GM21381 (cell line): ENCODE data around the gene RELN.
A peak's percentile ranks its signal among the peaks of the same experiment; 100 is the strongest.
"Not testable (repeated sequence)": the region's sequence is repeated elsewhere in the genome, so short reads cannot be mapped to it uniquely, and the experiment has no call there.

Source experiments
- ATAC-seq: cut with Tn5 transposase; IDR thresholded peaks from one replicate; pipeline ENCODE4 v1.9.1; 2021; ENCODE audit warnings: mild to moderate bottlenecking, moderate library complexity; ENCODE audit not compliant: unreplicated experiment

The RELN gene

GRCh38 chr7:103524042-103524907, 465.2 kb downstream of the RELN start:
- no peak for ATAC-seq

- ATAC-seq: no peak
These were observed 467.5 kb downstream of the RELN start for GRCh38 chr7:103521937-103522336.

- no peak for ATAC-seq
These were observed 484.8 kb downstream of the RELN start for GRCh38 chr7:103504505-103505135.

- ATAC-seq: no peak
These were observed 488.3 kb downstream of the RELN start for GRCh38 chr7:103501206-103501605.

- ATAC-seq: no peak
These were observed 489.5 kb downstream of the RELN start for GRCh38 chr7:103499976-103500375.

GRCh38 chr7:103487419-103487818, 502.0 kb downstream of the RELN start:
- ATAC-seq: no peak

- not testable (repeated sequence) for ATAC-seq
These were observed 502.6 kb downstream of the RELN start for GRCh38 chr7:103486873-103487272.

GRCh38 chr7:103480771-103481170, 508.7 kb downstream of the RELN start:
- no peak for ATAC-seq

- no peak for ATAC-seq
These were observed 514.5 kb downstream of the RELN start for GRCh38 chr7:103474956-103475355.

GRCh38 chr7:103469095-103469948, 520.1 kb downstream of the RELN start:
- ATAC-seq: no peak

GRCh38 chr7:103466814-103467213, 522.6 kb downstream of the RELN start:
- no peak for ATAC-seq

- ATAC-seq: no peak
These were observed 527.1 kb downstream of the RELN start for GRCh38 chr7:103462358-103462757.

GRCh38 chr7:103447073-103447960, 542.1 kb downstream of the RELN start:
- peak; percentile 75 for ATAC-seq

- ATAC-seq: no peak
These were observed 543.4 kb downstream of the RELN start, which contains the start of gene SLC26A5 for GRCh38 chr7:103446049-103446520. Gene SLC26A5 (minus strand): TSS chr7:103446207. CDS start chr7:103421514, 24,693 bp downstream.

- no peak for ATAC-seq
These were observed 544.0 kb downstream of the RELN start for GRCh38 chr7:103445228-103446048.

GRCh38 chr7:103439661-103440060, 549.8 kb downstream of the RELN start:
- no peak for ATAC-seq

- no peak for ATAC-seq
These were observed 551.8 kb downstream of the RELN start for GRCh38 chr7:103437623-103438022.

GRCh38 chr7:103432712-103433111, 556.7 kb downstream of the RELN start:
- no peak for ATAC-seq

- ATAC-seq: no peak
These were observed 564.3 kb downstream of the RELN start for GRCh38 chr7:103425177-103425576.
